GM12878 (cell line): Measurements from ENCODE around the gene PCDHGC3. TPM values are rescaled to one million over a fixed set of nuclear protein-coding genes. Genes with fewer than 3 reads are reported as not detected.

Experiments
- FOXM1 ChIP-seq: IDR thresholded peaks from 2 replicates; pipeline ENCODE4 v1.6.1; 2012; ENCODE audit warnings: low read depth, mild to moderate bottlenecking, inconsistent platforms, low read length, moderate library complexity
- NBN ChIP-seq: fragments of 450-650 bp; IDR thresholded peaks from 2 replicates; pipeline ENCODE4 v1.6.1; 2016
- POLR2AphosphoS5 ChIP-seq: IDR thresholded peaks from 2 replicates; pipeline ENCODE4 v1.6.1; 2011; ENCODE audit warnings: mild to moderate bottlenecking, low read length, inconsistent platforms
- RAD51 ChIP-seq: fragments of 450-650 bp; IDR thresholded peaks from 2 replicates; pipeline ENCODE4 v1.6.1; 2016; ENCODE audit warnings: moderate library complexity, mild to moderate bottlenecking, inconsistent platforms
- RBBP5 ChIP-seq: fragments of 200-600 bp; sonication (generic); conservative IDR thresholded peaks from 2 replicates; pipeline ENCODE4 v1.6.1; 2016
- SMAD5 ChIP-seq: IDR thresholded peaks from 2 replicates; pipeline ENCODE4 v1.6.1; 2016; ENCODE audit warnings: antibody characterized with exemption, low read depth
- TAF1 ChIP-seq: IDR thresholded peaks from 2 replicates; pipeline ENCODE4 v1.6.1; 2011; ENCODE audit warnings: mild to moderate bottlenecking, low read depth, low read length, borderline replicate concordance
- ZNF207 ChIP-seq: fragments of 450-650 bp; IDR thresholded peaks from 2 replicates; pipeline ENCODE4 v1.6.1; 2014; ENCODE audit warnings: antibody characterized with exemption, mild to moderate bottlenecking, borderline replicate concordance
- polyA plus RNA-seq, 11 experiments: library from polyadenylated mRNA; depleted of rRNA in 4 of 11; unstranded in 6 of 11; stranded (reverse) in 5 of 11; fragments of >200 nt; fragmentation: Nextera tagmentation in 4 of 11; fragmentation: Illumina TruSeq in 1 of 11; extraction: Ambion mirVana in 4 of 11; extraction: Trizol in 1 of 11; gene quantifications; 1 replicate in 1 of 11; 2 replicates in 10 of 11; pipeline versions ENCODE4 v1.2.1 to v1.2.3, GENCODE V29; 2011 to 2016; ENCODE audit warnings: inconsistent platforms in 2 of 11, missing spikeins in 2 of 11, low read depth in 1 of 11
- total RNA-seq, 4 experiments: library from RNA; depleted of rRNA in 3 of 4; stranded (reverse); fragments of >200 nt in 3 of 4; fragmentation: Illumina TruSeq in 1 of 4; extraction: Trizol in 1 of 4; gene quantifications; 2 replicates each; pipeline versions ENCODE4 v1.2.1 to v1.2.3, GENCODE V29; 2013 to 2021
- TF ChIP-seq, protein P1 (sequence below): fragments of 450-650 bp; IDR thresholded peaks from 2 replicates; pipeline ENCODE4 v1.6.1; 2017; ENCODE audit warnings: antibody characterized with exemption, mild to moderate bottlenecking, moderate library complexity
- TF ChIP-seq, protein P2 (sequence below): fragments of 450-650 bp; IDR thresholded peaks from 2 replicates; pipeline ENCODE4 v1.6.1; 2017; ENCODE audit warnings: mild to moderate bottlenecking, low read depth, inconsistent platforms; ENCODE audit not compliant: poor library complexity, severe bottlenecking
- TF ChIP-seq, protein P3 (sequence below): fragments of 150-350 bp; IDR thresholded peaks from 2 replicates; pipeline ENCODE4 v1.6.1; 2014; ENCODE audit warnings: mild to moderate bottlenecking, low read depth, low read length
- TF ChIP-seq, protein P4 (sequence below): fragments of 450-650 bp; formaldehyde crosslinking; IDR thresholded peaks from 2 replicates; pipeline ENCODE4 v1.4.0; 2020; ENCODE audit warnings: mild to moderate bottlenecking, moderate library complexity
- TF ChIP-seq, protein P5 (sequence below): IDR thresholded peaks from 2 replicates; pipeline ENCODE4 v1.6.1; 2012; ENCODE audit warnings: low read depth, low read length, improper control_type of control experiment
- TF ChIP-seq, protein P6 (sequence below): IDR thresholded peaks from 2 replicates; pipeline ENCODE4 v1.6.1; 2011; ENCODE audit warnings: low read depth, low read length, improper control_type of control experiment, borderline replicate concordance

PCDHGC3 gene
- total and polyA plus RNA-seq, 10 of the 15 experiments (the other 5 are each of a cell fraction or from before 2014, with no cell fraction given): 0.53 to 22.1 (median 12.0) TPM

DNA sequence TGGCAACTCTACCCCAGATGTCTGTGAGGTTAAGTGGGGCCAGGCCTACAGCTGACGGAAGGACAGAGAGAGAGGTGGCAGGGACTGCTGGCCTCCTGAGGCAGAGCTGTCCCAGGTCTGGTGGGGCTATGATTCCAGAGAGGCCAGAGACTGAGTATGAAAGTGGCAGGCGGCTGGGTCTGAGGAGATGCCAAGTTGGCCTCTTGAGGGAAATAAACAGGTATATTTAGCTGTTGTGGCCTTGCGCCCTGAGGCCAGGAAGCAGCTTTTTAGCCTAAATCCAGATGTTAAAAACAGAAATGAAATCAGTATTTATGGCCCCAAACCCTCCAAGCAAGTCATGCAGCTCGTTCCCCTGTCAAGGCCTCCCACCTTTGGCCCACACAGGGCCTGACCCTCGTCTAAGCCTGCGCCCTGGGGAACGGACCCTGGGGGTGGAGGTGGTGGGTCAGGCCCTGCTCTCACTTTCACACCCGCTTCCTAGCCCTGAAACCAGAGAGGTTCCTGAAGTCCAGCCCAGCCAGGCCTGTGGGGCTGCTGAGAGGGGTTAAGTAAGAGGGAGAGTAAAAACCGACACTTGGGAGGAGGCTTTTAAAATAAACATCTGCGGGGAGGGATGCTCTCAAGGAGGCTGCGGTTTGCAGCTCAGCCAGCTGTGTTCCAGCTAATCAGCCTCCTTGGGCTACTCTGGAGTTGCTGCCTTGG, 31.8 kb downstream of the PCDHGC3 start (continued):
- TF ChIP-seq TAF1: no peak
- TF ChIP-seq POLR2AphosphoS5: no peak
- TF ChIP-seq, protein P1, sequence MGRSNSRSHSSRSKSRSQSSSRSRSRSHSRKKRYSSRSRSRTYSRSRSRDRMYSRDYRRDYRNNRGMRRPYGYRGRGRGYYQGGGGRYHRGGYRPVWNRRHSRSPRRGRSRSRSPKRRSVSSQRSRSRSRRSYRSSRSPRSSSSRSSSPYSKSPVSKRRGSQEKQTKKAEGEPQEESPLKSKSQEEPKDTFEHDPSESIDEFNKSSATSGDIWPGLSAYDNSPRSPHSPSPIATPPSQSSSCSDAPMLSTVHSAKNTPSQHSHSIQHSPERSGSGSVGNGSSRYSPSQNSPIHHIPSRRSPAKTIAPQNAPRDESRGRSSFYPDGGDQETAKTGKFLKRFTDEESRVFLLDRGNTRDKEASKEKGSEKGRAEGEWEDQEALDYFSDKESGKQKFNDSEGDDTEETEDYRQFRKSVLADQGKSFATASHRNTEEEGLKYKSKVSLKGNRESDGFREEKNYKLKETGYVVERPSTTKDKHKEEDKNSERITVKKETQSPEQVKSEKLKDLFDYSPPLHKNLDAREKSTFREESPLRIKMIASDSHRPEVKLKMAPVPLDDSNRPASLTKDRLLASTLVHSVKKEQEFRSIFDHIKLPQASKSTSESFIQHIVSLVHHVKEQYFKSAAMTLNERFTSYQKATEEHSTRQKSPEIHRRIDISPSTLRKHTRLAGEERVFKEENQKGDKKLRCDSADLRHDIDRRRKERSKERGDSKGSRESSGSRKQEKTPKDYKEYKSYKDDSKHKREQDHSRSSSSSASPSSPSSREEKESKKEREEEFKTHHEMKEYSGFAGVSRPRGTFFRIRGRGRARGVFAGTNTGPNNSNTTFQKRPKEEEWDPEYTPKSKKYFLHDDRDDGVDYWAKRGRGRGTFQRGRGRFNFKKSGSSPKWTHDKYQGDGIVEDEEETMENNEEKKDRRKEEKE: no peak
- TF ChIP-seq, protein P2, sequence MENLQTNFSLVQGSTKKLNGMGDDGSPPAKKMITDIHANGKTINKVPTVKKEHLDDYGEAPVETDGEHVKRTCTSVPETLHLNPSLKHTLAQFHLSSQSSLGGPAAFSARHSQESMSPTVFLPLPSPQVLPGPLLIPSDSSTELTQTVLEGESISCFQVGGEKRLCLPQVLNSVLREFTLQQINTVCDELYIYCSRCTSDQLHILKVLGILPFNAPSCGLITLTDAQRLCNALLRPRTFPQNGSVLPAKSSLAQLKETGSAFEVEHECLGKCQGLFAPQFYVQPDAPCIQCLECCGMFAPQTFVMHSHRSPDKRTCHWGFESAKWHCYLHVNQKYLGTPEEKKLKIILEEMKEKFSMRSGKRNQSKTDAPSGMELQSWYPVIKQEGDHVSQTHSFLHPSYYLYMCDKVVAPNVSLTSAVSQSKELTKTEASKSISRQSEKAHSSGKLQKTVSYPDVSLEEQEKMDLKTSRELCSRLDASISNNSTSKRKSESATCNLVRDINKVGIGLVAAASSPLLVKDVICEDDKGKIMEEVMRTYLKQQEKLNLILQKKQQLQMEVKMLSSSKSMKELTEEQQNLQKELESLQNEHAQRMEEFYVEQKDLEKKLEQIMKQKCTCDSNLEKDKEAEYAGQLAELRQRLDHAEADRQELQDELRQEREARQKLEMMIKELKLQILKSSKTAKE: no peak
- TF ChIP-seq, protein P3, sequence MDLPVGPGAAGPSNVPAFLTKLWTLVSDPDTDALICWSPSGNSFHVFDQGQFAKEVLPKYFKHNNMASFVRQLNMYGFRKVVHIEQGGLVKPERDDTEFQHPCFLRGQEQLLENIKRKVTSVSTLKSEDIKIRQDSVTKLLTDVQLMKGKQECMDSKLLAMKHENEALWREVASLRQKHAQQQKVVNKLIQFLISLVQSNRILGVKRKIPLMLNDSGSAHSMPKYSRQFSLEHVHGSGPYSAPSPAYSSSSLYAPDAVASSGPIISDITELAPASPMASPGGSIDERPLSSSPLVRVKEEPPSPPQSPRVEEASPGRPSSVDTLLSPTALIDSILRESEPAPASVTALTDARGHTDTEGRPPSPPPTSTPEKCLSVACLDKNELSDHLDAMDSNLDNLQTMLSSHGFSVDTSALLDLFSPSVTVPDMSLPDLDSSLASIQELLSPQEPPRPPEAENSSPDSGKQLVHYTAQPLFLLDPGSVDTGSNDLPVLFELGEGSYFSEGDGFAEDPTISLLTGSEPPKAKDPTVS: no peak
- TF ChIP-seq, protein P4, sequence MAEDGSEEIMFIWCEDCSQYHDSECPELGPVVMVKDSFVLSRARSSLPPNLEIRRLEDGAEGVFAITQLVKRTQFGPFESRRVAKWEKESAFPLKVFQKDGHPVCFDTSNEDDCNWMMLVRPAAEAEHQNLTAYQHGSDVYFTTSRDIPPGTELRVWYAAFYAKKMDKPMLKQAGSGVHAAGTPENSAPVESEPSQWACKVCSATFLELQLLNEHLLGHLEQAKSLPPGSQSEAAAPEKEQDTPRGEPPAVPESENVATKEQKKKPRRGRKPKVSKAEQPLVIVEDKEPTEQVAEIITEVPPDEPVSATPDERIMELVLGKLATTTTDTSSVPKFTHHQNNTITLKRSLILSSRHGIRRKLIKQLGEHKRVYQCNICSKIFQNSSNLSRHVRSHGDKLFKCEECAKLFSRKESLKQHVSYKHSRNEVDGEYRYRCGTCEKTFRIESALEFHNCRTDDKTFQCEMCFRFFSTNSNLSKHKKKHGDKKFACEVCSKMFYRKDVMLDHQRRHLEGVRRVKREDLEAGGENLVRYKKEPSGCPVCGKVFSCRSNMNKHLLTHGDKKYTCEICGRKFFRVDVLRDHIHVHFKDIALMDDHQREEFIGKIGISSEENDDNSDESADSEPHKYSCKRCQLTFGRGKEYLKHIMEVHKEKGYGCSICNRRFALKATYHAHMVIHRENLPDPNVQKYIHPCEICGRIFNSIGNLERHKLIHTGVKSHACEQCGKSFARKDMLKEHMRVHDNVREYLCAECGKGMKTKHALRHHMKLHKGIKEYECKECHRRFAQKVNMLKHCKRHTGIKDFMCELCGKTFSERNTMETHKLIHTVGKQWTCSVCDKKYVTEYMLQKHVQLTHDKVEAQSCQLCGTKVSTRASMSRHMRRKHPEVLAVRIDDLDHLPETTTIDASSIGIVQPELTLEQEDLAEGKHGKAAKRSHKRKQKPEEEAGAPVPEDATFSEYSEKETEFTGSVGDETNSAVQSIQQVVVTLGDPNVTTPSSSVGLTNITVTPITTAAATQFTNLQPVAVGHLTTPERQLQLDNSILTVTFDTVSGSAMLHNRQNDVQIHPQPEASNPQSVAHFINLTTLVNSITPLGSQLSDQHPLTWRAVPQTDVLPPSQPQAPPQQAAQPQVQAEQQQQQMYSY: no peak
- no peak for TF ChIP-seq SMAD5
- no peak for TF ChIP-seq ZNF207
- TF ChIP-seq NBN: no peak
- no peak for TF ChIP-seq RAD51
- TF ChIP-seq, protein P5, sequence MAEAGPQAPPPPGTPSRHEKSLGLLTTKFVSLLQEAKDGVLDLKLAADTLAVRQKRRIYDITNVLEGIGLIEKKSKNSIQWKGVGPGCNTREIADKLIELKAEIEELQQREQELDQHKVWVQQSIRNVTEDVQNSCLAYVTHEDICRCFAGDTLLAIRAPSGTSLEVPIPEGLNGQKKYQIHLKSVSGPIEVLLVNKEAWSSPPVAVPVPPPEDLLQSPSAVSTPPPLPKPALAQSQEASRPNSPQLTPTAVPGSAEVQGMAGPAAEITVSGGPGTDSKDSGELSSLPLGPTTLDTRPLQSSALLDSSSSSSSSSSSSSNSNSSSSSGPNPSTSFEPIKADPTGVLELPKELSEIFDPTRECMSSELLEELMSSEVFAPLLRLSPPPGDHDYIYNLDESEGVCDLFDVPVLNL: no peak
- no peak for TF ChIP-seq RBBP5
- no peak for TF ChIP-seq FOXM1
- TF ChIP-seq, protein P6, sequence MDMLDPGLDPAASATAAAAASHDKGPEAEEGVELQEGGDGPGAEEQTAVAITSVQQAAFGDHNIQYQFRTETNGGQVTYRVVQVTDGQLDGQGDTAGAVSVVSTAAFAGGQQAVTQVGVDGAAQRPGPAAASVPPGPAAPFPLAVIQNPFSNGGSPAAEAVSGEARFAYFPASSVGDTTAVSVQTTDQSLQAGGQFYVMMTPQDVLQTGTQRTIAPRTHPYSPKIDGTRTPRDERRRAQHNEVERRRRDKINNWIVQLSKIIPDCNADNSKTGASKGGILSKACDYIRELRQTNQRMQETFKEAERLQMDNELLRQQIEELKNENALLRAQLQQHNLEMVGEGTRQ: no peak
